ENCODE data around the gene PPP1R9A.

DNA sequence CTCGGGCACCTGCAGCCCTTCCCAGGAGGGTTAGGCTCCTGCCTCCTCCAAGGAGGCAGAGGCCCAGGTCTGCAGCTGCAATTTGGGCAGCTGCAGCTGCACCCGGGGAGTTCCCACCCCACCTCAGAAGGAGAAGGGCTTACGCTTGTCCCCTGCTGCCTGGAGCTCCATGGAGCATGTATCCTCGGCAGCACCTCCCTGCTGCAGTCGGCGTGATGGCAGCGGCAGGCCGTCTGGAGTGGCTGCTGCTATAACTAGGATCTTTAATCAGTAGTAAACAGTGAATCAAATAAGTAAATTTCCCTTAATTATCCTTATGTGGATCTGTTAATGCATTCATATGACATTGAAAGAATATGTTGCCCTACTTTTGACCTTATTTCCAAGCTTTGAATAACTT lies 250.0 kb downstream of the PPP1R9A start:
- TF ChIP-seq SUZ12 (IDR thresholded peaks at IDR 0.05): no peak
- TF ChIP-seq FOXM1 (IDR thresholded peaks at IDR 0.05; ENCODE audit: borderline replicate concordance): no peak
- no peak for TF ChIP-seq HDGF (IDR thresholded peaks at IDR 0.05; ENCODE audit: borderline replicate concordance)
- no peak for TF ChIP-seq ARNT (IDR thresholded peaks at IDR 0.05)
- TF ChIP-seq, protein P1, sequence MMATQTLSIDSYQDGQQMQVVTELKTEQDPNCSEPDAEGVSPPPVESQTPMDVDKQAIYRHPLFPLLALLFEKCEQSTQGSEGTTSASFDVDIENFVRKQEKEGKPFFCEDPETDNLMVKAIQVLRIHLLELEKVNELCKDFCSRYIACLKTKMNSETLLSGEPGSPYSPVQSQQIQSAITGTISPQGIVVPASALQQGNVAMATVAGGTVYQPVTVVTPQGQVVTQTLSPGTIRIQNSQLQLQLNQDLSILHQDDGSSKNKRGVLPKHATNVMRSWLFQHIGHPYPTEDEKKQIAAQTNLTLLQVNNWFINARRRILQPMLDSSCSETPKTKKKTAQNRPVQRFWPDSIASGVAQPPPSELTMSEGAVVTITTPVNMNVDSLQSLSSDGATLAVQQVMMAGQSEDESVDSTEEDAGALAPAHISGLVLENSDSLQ (IDR thresholded peaks at IDR 0.05): no peak
- TF ChIP-seq BHLHE40 (IDR thresholded peaks at IDR 0.05; ENCODE audit: borderline replicate concordance): no peak
- TF ChIP-seq ELF4 (IDR thresholded peaks at IDR 0.05): no peak
- TF ChIP-seq SP1 (IDR thresholded peaks at IDR 0.05): no peak
- TF ChIP-seq CTBP1 (IDR thresholded peaks at IDR 0.05; ENCODE audit: borderline replicate concordance): no peak
- no peak for TF ChIP-seq FOXK2 (IDR thresholded peaks at IDR 0.05)
- no peak for TF ChIP-seq L3MBTL2 (conservative IDR thresholded peaks at IDR 0.05)
- TF ChIP-seq FOXA1 (IDR thresholded peaks at IDR 0.05): no peak
- TF ChIP-seq LEF1 (IDR thresholded peaks at IDR 0.05; ENCODE audit: borderline replicate concordance): no peak

Measured in HEK293T (cell line).